Effector memory CD4-positive, alpha-beta T cell (primary cell): ENCODE data around the gene CHRM4.

ENCODE experiments used
- DNase-seq, 3 donors: peaks; one replicate each; pipeline ENCODE4 v3.0.0-alpha.2; 2020
- H3K27ac ChIP-seq: 2 replicates; pipeline ENCODE4 v1.7.0; 2013; ENCODE audit warnings: mild to moderate bottlenecking, low read length, moderate library complexity; ENCODE audit not compliant: insufficient read depth, poor library complexity, severe bottlenecking
- H3K27me3 ChIP-seq: replicated peaks from 2 replicates; pipeline ENCODE4 v1.7.0; 2013; ENCODE audit warnings: mild to moderate bottlenecking, low read length; ENCODE audit not compliant: insufficient read depth, control insufficient read depth, poor library complexity, severe bottlenecking
- H3K36me3 ChIP-seq: 2 replicates; pipeline ENCODE4 v1.7.0; 2013; ENCODE audit warnings: mild to moderate bottlenecking, low read length, moderate library complexity; ENCODE audit not compliant: control insufficient read depth, insufficient read depth
- H3K4me1 ChIP-seq: 2 replicates; pipeline ENCODE4 v1.7.0; 2013; ENCODE audit warnings: low read length, mild to moderate bottlenecking; ENCODE audit not compliant: control insufficient read depth, insufficient read depth, poor library complexity, severe bottlenecking
- H3K4me3 ChIP-seq: 2 replicates; pipeline ENCODE4 v1.7.0; 2013; ENCODE audit warnings: low read length, low read depth, mild to moderate bottlenecking; ENCODE audit not compliant: insufficient read depth, poor library complexity, severe bottlenecking
- H3K9me3 ChIP-seq: 2 replicates; pipeline ENCODE4 v1.7.0; 2013; ENCODE audit warnings: mild to moderate bottlenecking, low read length, moderate library complexity; ENCODE audit not compliant: control insufficient read depth

CHRM4 gene

DNA sequence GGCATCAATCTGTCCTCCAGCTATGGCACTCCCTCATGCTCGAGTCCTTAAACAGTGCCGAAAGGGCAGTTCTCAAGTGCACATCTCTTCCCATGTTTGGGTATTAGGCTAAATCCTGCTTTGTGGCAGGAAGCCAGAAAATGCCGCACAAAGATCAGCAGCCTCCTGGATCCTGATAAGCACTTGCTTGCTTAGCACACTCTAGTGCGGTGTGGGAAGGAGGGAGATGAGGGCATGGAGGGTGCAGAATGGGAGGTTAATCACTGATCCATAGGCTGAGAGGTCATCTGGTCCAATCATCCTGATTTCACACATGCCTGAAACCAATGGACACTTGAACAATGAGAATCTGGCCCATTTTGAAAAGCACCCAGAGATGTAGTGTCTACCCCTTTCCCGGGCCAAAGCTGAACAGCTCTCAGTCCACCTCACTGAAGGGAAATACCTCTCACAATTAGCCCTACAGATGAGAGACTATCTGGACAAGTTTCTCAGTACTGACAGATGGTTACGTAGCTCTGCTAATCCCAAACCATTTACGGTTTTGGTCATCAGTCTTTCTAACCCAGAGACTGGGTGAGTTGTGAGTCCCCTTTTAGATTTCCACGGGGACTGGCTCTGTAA, 29.8 kb upstream of the CHRM4 start:
- no peaks in the 10 kb centered on the region for H3K27me3 ChIP-seq
- peaks cover 39% of the 10 kb centered on the region for H3K36me3 ChIP-seq
- no peak overlapping the region for H3K27ac ChIP-seq
- H3K9me3 ChIP-seq = no peaks in the 10 kb centered on the region
- DNase-seq = no peak
- H3K4me1 ChIP-seq = no peaks in the 10 kb centered on the region
- H3K4me3 ChIP-seq = no peak overlapping the region

DNA sequence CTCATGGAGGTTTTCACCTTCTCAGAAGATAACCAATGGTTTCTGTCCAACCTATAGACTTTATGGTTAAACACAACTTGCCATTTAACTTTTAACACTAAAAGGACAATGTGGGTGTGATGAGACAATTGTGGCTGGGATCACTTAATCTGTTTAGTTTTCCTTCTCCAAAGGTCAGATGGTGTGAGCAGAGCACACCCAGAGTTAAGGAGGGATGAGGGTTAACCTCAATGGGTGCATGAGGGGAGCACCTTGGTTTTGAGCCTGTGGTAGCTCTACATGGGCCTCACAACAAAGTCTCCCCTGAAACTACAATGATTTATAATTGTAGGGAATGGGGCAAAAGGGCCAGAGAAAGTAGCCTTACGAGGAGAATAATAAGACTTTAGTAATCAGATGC, 28.9 kb upstream of the CHRM4 start:
- no peak overlapping the region for H3K27ac ChIP-seq
- no peak for DNase-seq
- H3K36me3 ChIP-seq = peaks cover 48% of the 10 kb centered on the region
- H3K4me3 ChIP-seq = no peak overlapping the region
- H3K9me3 ChIP-seq = no peaks in the 10 kb centered on the region
- no peaks in the 10 kb centered on the region for H3K27me3 ChIP-seq
- no peaks in the 10 kb centered on the region for H3K4me1 ChIP-seq

DNA sequence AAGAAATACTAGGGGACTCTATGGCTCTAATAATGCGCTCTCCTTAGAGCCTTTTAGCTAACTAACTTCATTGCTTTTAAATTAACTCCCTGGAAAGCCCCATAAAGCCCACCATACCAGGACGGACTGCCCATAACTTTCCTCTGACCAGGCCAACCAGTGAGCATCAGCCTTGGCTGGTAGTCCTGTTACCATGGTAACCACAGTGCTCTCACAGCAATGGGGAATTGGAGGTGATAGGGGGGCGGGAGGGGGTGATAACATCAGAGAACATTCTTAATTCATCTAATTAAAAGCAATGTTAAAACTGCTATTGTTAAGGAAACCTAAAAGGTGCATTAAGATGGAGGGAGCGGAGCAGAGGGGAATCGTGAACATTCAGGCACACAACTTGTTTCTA, 27.2 kb upstream of the CHRM4 start:
- Histone ChIP-seq H3K27ac (no peak overlapping the region), H3K27me3 (no peaks in the 10 kb centered on the region), H3K36me3 (peaks cover 64% of the 10 kb centered on the region), H3K4me3 (no peak overlapping the region), H3K4me1 (no peaks in the 10 kb centered on the region), H3K9me3 (no peaks in the 10 kb centered on the region)
- no peak for DNase-seq

DNA sequence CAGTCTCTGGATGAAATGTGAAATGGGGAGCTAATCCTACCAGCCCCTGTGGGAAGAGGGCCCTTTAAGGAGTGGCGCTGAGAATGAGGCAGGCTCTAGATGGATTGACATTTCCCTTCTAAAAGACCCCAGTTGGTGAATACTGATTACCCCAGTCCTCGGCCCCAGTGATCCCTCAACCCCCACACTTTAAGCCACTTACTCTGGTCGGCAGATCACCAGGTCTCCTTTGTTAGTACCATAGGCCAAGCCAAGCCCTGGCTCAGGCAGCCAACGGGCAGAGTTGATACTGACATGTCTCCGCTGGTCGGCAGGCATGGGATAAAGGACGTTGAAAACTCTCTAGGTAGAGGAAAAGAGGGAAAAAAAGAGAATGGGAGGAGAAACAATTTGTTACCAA, 26.1 kb upstream of the CHRM4 start:
- no peaks in the 10 kb centered on the region for H3K27me3 ChIP-seq
- H3K36me3 ChIP-seq = peaks cover 65% of the 10 kb centered on the region

DNA sequence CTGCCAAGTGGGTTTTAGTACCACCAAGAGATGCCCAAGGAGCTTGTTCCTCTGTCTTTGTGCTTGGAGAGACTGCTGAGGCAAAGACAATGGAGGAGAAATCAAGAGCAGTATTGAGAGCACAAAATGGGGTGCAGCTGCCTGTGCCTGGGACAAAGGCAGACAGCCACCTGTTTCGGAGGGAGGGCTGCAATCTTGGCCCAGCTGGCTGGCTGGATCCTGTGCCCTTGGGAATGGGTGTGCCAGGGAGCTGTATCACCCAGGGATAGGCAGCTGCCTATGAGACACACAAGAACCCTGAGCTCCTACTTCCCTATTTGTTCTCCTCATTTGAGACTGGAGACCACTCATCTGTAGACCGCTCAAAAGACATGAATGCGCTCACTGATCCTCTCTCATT, 23.3 kb upstream of the CHRM4 start:
- Histone ChIP-seq H3K27ac (no peak overlapping the region), H3K4me1 (no peaks in the 10 kb centered on the region), H3K9me3 (no peaks in the 10 kb centered on the region), H3K4me3 (no peak overlapping the region), H3K36me3 (peaks cover 60% of the 10 kb centered on the region), H3K27me3 (no peaks in the 10 kb centered on the region)
- DNase-seq = no peak

More for the DNA sequence above, 26.1 kb upstream of the CHRM4 start:
- DNase-seq = no peak
- H3K9me3 ChIP-seq = no peaks in the 10 kb centered on the region
- no peak overlapping the region for H3K4me3 ChIP-seq
- no peaks in the 10 kb centered on the region for H3K4me1 ChIP-seq
- H3K27ac ChIP-seq = no peak overlapping the region

DNA sequence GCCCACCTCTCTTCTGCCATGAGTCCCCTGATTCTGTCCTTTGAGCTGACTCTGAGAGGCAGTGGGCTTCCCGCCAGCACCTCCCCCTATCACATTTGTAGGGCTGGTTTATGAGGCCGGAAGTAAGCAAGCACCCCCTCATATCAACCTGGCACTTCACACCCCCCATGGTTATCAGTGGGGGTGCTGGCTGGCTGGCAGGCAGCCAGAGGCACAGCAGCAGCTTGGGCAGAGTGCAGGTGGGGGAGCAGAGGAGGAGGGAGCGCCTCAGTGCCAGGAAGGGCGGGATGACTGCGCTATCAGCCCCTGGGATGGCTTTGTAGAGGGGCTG, 22.9 kb upstream of the CHRM4 start:
- Histone ChIP-seq H3K9me3 (no peaks in the 10 kb centered on the region), H3K27me3 (no peaks in the 10 kb centered on the region), H3K4me1 (no peaks in the 10 kb centered on the region), H3K27ac (no peak overlapping the region), H3K4me3 (no peak overlapping the region), H3K36me3 (peaks cover 62% of the 10 kb centered on the region)
- no peak for DNase-seq

DNA sequence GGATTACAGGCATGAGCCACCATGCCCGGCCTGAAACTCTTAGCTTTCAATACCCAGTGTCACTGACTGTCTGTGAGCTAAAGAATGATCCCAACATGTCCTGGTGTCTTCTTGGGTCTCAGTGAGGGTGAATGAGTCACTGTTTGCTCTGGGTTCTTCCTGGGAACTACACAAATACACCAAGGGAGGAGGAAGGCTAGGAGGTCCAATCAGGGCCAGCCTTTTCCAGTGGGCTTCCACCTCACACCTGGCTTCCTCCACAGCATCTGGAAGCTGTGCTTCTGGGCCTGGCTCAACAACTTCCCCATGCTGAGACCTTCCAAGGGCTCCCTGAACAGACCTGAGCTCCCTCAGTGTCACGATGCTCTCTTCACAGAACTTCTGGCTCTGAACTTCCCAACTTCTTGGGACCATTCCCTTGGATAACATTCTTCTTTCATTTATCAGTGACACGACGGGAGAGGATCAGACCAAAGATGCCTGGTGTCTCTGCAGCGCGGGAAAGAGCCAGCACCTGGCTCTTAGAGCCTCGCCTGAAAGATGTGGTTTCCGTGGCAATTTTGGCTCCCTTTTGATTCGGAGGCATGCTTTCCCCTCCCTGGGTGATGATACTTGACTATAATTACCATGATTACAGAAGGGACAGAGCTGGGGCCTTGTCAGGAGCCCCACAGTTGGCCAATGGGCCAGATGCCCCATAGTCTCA, 22.3 kb upstream of the CHRM4 start:
- Histone ChIP-seq H3K9me3 (no peaks in the 10 kb centered on the region), H3K36me3 (peaks cover 61% of the 10 kb centered on the region), H3K27me3 (no peaks in the 10 kb centered on the region), H3K27ac (no peak overlapping the region), H3K4me1 (no peaks in the 10 kb centered on the region), H3K4me3 (no peak overlapping the region)
- DNase-seq = no peak

DNA sequence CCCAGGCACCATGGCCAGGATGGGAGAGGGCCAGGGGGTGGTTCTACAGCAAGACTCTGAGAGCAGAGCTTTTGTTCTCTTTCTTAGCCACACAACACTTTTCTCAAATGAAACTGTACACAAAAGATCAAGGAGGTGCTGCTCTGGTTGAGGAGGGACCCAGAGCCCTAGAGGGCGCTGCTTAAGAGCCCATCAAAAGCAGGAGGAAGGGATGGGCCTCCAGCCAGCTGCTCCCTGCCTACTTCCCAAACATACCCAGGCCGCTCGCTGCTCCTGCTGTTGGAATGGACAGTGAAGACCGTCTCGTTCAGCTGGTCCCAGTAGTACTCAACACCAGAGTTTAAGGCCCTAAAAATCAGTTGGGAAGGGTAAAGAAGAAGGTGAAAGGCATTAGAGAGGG, 18.4 kb upstream of the CHRM4 start:
- H3K4me1 ChIP-seq = no peaks in the 10 kb centered on the region
- no peak overlapping the region for H3K27ac ChIP-seq
- no peaks in the 10 kb centered on the region for H3K27me3 ChIP-seq
- DNase-seq = no peak
- peaks cover 53% of the 10 kb centered on the region for H3K36me3 ChIP-seq
- no peaks in the 10 kb centered on the region for H3K9me3 ChIP-seq
- H3K4me3 ChIP-seq = no peak overlapping the region

DNA sequence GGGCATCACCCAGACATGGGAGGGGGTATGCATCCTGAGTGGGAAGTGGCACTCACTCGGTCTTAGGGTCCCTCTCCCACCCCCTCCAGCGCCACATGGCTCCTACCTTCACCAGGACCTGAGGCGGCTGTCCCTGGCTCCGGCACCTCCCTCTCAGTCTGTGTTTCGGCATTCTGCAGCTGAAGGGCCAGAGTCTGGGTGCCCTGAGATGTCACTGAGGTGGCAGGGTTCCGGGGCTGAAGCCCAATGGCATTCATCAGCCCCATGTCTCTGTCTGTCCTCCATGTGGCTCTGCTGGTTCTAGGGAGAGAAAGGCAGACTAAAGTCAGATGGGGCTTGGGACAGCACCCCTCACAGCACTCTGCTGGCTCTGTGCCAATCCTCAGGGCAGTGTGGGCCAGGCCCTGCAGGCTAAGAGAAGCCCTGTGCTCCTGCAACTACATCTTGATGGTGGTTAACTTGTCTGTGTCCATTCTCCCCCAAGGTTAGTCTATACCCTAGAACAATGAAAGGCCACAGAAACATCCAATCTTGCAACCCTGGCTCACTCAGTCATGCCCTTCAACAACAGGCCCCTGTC, 16.9 kb upstream of the CHRM4 start:
- H3K27ac ChIP-seq = no peak overlapping the region
- H3K27me3 ChIP-seq = no peaks in the 10 kb centered on the region
- peaks cover 50% of the 10 kb centered on the region for H3K36me3 ChIP-seq
- DNase-seq = no peak
- no peaks in the 10 kb centered on the region for H3K9me3 ChIP-seq
- H3K4me3 ChIP-seq = no peak overlapping the region
- no peaks in the 10 kb centered on the region for H3K4me1 ChIP-seq

DNA sequence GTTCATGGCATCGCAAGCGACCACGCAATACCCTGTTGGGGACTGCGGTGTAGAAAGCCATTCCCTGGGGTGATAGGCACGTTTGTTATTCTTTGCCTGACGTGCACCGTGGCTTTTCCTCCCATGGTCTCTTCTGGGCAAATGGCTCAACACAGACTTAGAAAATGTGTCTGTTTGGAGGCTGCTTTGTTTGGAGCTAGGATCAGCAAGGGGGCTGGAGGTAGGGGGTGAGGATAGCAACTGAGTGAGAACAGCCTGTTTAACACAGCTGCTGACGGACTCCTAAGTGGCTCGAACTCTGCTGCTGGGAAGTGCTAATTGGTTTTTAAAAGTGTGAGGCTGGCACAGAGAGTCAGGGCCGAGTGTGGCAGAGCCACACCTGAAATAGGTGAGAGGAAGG, 16.1 kb upstream of the CHRM4 start:
- peaks cover 48% of the 10 kb centered on the region for H3K36me3 ChIP-seq

More for the DNA sequence above, 16.1 kb upstream of the CHRM4 start:
- no peak overlapping the region for H3K4me3 ChIP-seq
- H3K27ac ChIP-seq = no peak overlapping the region
- H3K9me3 ChIP-seq = no peaks in the 10 kb centered on the region
- H3K27me3 ChIP-seq = no peaks in the 10 kb centered on the region
- DNase-seq = no peak
- no peaks in the 10 kb centered on the region for H3K4me1 ChIP-seq
